ENCODE data around the gene BST1. TPM values are rescaled to one million over a fixed set of nuclear protein-coding genes. Genes with fewer than 3 reads are reported as not detected.

Gene BST1, protein sequence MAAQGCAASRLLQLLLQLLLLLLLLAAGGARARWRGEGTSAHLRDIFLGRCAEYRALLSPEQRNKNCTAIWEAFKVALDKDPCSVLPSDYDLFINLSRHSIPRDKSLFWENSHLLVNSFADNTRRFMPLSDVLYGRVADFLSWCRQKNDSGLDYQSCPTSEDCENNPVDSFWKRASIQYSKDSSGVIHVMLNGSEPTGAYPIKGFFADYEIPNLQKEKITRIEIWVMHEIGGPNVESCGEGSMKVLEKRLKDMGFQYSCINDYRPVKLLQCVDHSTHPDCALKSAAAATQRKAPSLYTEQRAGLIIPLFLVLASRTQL
- 0.96 TPM in 1 of 2 replicates, not detected in the other for total RNA-seq

DNA sequence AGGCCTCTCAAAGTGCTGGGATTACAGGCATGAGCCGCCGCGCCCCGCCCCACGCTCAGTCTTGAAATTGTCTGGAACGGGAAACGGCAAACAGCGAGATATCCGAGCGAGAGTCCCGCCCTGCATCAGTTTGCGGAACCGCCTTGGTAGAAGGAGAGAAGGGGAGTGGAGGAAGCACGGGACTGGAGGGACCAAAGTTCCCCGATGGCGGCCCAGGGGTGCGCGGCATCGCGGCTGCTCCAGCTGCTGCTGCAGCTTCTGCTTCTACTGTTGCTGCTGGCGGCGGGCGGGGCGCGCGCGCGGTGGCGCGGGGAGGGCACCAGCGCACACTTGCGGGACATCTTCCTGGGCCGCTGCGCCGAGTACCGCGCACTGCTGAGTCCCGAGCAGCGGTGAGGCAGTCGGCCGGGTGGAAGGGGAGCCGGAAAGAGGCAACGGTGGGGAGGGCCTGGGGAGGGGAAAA lies at the start of gene BST1:
TSS of gene BST1 (plus strand) at position 125 of the 463 bp plus-strand sequence. CDS start at position 205, 80 bp downstream.

DNA sequence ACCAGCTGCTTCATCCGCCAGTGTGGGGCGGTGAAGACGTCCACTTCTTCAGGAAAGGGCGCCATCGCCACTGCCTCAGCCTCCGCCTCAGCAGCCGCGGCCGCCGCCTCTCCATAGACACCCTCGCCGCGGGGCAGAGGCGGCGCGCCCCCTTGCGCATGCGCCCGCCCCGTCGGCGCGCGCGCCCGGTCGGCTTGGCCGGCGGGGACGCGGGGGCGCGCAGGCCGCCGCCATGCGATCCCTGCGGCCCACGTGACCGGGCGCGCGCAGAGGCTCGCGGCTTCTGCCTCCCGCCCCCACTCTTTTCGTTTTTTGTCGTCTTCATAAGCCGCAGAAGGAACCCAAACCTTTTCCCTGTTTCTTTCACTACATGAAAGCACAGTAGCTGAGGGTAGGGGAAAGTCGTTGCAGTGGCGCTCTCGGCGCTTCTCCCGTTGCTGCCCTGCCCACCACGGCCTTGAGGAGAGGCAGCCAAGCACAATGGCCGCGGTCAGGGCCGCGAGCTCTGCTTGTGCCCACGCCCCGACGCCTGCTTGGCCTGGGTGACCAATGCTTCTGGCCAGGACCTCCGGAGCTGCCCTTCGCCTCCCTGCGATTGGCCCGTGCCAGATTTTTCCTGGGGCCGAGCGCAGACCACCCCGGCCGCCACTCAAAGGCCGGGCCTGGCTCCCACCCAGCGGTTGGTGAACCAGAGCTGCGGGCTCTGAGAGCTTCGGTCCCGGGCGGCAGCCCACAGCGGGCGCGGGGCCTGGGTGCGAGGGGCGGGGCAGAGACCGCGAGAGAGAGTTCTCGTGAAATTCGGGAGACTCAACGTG lies 47.4 kb upstream of the BST1 start, which contains the start of gene FBXL5:
TSS of gene FBXL5 (minus strand) at position 135 of the 815 bp plus-strand sequence. CDS start at position 65, 70 bp downstream.

GRCh38 chr4:15681372-15682241 lies 21.3 kb upstream of the BST1 start, which contains the start of gene FAM200B:
Gene FAM200B (plus strand): TSS chr4:15681827. CDS start chr4:15686978, 5,151 bp downstream.

GRCh38 chr4:15778289-15779241 lies 75.7 kb downstream of the BST1 start, which contains the start of gene CD38:
Gene CD38 (plus strand): TSS chr4:15778328. CDS start chr4:15778415, 87 bp downstream.

Other genes starting within 250 kb of the BST1 start
- gene CC2D2A, start 233.2 kb upstream of the BST1 start, total RNA-seq = 5.3 and 14.3 TPM in 2 replicates
- 118 and 138 TPM in 2 replicates for gene FBXL5, start 47.7 kb upstream of the BST1 start, total RNA-seq
- 19.0 and 20.2 TPM in 2 replicates for gene FAM200B, start 21.2 kb upstream of the BST1 start, total RNA-seq
- gene CD38, start 75.3 kb downstream of the BST1 start, total RNA-seq = under 0.01 and 0.21 TPM in 2 replicates
- 65.2 and 99.8 TPM in 2 replicates for gene FGFBP1, start 235.7 kb downstream of the BST1 start, total RNA-seq

Measured in tracheal epithelial cell (primary cell).